ENCODE data around the gene RUSF1.
"Not testable (repeated sequence)": the region's sequence is repeated elsewhere in the genome, so short reads cannot be mapped to it uniquely, and the experiment has no call there.

Gene RUSF1

DNA sequence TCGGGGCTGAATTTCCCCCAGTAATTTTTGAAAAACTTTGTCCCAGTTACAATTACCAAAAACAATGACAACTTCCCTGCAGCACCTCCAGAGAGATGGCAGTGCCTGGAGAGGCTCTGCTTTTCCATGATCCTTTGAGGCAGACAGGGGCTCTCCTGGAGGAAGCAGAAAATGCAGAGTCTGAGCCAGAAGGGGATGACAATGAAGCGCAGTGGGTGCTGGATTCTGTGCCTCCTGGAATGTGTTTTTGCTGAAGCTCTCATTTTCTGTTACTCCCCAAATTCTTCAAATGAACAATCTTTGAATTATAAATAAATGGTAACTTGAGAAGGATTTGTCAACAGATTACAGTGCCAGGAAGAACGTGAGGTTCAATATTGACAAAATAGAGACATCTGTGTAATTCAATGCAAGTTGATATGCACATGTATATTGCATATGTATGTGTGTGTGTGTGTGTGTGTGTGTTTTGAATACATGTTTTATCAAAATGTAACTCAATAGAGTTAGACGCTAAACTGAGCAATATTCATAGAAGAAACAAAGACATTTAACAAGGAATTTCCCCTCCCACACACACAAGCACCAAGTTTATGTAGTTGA, 9.7 kb upstream of the RUSF1 start:
- no peak overlapping the region for H3K4me3 ChIP-seq (ENCODE audit: low read length)
- no peaks in the 10 kb centered on the region for H3K9me3 ChIP-seq (ENCODE audit: control insufficient read depth, insufficient read depth, low read length)
- no peaks in the 10 kb centered on the region for H3K4me1 ChIP-seq (ENCODE audit: control insufficient read depth, insufficient read depth, low read length)
- no peak overlapping the region for H3K27ac ChIP-seq (ENCODE audit: low read length)
- WGBS (ENCODE audit: insufficient coverage, insufficient read length), result no CpG with 5 or more reads among the region's 4 CpGs
- no peaks in the 10 kb centered on the region for H3K27me3 ChIP-seq (ENCODE audit: control insufficient read depth, insufficient read depth, low read length)
- no peaks in the 10 kb centered on the region for H3K36me3 ChIP-seq (ENCODE audit: control insufficient read depth, insufficient read depth, low read length)
- DNase-seq (ENCODE audit: low read depth, low spot score), result no peak

DNA sequence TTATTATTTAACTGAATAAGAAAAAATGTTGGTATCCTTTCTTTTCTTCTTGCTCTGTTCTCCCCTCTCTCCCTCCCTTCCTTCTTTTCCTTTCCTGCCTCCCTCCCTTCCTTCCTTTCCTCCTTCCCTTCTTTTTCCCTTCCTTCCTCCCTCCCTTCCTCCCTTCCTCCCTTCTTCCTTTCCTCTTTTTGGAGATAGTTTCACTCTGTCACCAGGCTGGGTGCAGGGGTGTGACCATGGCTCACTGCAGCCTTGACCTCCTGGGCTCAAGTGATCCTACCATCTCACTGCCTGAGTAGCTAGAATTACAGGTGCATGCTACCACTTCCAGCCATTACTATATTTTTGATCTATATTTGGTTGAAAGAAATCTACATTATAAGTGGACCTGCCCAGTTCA, 5.7 kb upstream of the RUSF1 start:
- no peak for DNase-seq (ENCODE audit: low read depth, low spot score)
- H3K27me3 ChIP-seq (ENCODE audit: control insufficient read depth, insufficient read depth, low read length), result no peaks in the 10 kb centered on the region
- no peak overlapping the region for H3K27ac ChIP-seq (ENCODE audit: low read length)
- H3K4me3 ChIP-seq (ENCODE audit: low read length), result no peak overlapping the region
- no peaks in the 10 kb centered on the region for H3K9me3 ChIP-seq (ENCODE audit: control insufficient read depth, insufficient read depth, low read length)
- H3K4me1 ChIP-seq (ENCODE audit: control insufficient read depth, insufficient read depth, low read length), result no peaks in the 10 kb centered on the region
- H3K36me3 ChIP-seq (ENCODE audit: control insufficient read depth, insufficient read depth, low read length), result no peaks in the 10 kb centered on the region

DNA sequence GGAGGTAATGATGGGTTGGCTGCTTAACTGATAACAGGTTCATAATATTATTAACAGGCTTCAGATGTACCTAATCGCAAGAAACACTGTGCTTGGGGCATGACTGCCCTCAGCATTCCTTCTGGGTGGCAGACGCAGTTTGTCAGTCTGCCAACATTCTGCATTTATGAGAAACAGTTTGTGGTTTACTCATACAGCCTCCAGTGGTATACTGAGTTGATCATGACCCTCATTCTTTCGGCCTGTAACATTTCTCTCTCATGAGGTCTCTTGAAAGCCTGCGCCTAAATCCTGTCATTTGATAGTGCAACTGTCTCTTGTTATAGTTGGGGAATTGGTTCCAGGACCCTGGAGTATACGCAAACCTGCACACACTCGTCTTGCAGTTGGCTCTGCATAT, 4.9 kb upstream of the RUSF1 start:
- no CpG with 5 or more reads among the region's 6 CpGs for WGBS (ENCODE audit: insufficient coverage, insufficient read length)
- no peak overlapping the region for H3K27ac ChIP-seq (ENCODE audit: low read length)
- H3K9me3 ChIP-seq (ENCODE audit: control insufficient read depth, insufficient read depth, low read length), result no peaks in the 10 kb centered on the region
- H3K36me3 ChIP-seq (ENCODE audit: control insufficient read depth, insufficient read depth, low read length), result no peaks in the 10 kb centered on the region
- H3K4me3 ChIP-seq (ENCODE audit: low read length), result no peak overlapping the region
- no peaks in the 10 kb centered on the region for H3K27me3 ChIP-seq (ENCODE audit: control insufficient read depth, insufficient read depth, low read length)
- no peaks in the 10 kb centered on the region for H3K4me1 ChIP-seq (ENCODE audit: control insufficient read depth, insufficient read depth, low read length)
- no peak for DNase-seq (ENCODE audit: low read depth, low spot score)

DNA sequence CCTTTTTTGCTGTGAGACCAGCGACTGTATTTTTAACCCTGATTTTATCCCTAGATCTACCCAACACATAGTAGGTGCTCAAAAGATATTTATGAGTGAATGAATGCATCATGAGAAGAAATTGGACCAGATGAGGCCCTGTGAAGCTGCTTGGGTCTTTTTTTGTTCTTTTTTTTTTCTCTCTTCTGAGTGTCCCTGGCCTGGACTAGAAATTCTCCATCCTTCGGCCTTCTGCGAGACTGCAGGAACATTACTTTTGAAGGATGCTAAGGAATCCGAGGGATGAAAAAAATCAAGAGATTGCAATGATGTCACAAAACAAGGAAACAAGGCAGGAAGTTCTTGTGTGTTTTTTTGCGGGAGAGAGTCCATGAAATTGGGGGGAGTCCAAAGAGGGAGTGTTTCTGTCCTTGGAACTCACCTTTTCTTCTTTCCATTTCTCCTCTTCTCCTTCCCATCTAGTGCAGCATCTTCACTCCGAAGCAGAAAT, 560 bp upstream of the RUSF1 start:
- Histone ChIP-seq H3K4me1 (ENCODE audit: control insufficient read depth, insufficient read depth, low read length) (no peaks in the 10 kb centered on the region), H3K4me3 (ENCODE audit: low read length) (peak overlapping the region; percentile 76; the same call in 1 of the 2 replicates), H3K9me3 (ENCODE audit: control insufficient read depth, insufficient read depth, low read length) (no peaks in the 10 kb centered on the region), H3K27ac (ENCODE audit: low read length) (no peak overlapping the region), H3K36me3 (ENCODE audit: control insufficient read depth, insufficient read depth, low read length) (no peaks in the 10 kb centered on the region), H3K27me3 (ENCODE audit: control insufficient read depth, insufficient read depth, low read length) (no peaks in the 10 kb centered on the region)
- no CpG with 5 or more reads among the region's 6 CpGs for WGBS (ENCODE audit: insufficient coverage, insufficient read length)
- no peak for DNase-seq (ENCODE audit: low read depth, low spot score)

DNA sequence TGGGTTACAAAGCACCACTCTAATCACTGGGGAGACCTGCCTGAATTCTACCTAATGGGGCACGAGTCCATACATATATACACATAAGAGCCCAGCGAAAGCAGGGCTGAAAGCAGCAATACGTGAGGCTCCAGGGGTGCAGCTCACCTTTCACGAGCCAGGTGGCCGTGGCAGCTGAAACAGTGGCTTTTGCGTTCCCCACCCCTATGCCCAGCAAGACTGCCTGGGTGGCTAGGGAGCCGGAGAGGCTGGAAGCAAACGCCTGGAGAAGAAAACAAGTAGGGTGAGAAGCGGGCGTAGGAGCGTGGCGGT, 618 bp downstream of the RUSF1 start:
- Histone ChIP-seq H3K4me3 (ENCODE audit: low read length) (peak overlapping the region; percentile 76), H3K36me3 (ENCODE audit: control insufficient read depth, insufficient read depth, low read length) (no peaks in the 10 kb centered on the region), H3K9me3 (ENCODE audit: control insufficient read depth, insufficient read depth, low read length) (no peaks in the 10 kb centered on the region), H3K27ac (ENCODE audit: low read length) (no peak overlapping the region), H3K27me3 (ENCODE audit: control insufficient read depth, insufficient read depth, low read length) (no peaks in the 10 kb centered on the region), H3K4me1 (ENCODE audit: control insufficient read depth, insufficient read depth, low read length) (no peaks in the 10 kb centered on the region)
- no peak for DNase-seq (ENCODE audit: low read depth, low spot score)
- WGBS (ENCODE audit: insufficient coverage, insufficient read length), result no CpG with 5 or more reads among the region's 12 CpGs

DNA sequence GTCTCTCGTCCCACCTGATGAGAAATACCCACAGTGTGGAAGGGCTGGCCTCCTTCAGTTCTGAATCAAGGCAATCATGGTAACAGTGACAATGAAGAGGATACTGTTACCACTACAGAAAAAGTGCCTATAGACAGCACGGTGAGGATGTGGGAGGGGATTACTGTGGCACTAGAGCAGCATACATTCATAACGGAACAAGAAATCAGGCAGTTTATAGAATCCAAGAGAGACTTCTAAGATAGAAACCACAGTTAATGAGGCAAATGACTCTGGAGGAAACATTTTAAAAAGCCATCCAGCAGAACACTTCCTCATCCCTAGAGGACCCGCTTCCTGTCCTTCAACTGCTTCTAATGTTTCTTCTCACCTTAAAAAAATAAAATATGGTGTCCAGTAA, 2.7 kb downstream of the RUSF1 start:
- Histone ChIP-seq H3K9me3 (ENCODE audit: control insufficient read depth, insufficient read depth, low read length) (no peaks in the 10 kb centered on the region), H3K27me3 (ENCODE audit: control insufficient read depth, insufficient read depth, low read length) (no peaks in the 10 kb centered on the region), H3K27ac (ENCODE audit: low read length) (no peak overlapping the region), H3K4me1 (ENCODE audit: control insufficient read depth, insufficient read depth, low read length) (peaks cover 4% of the 10 kb centered on the region), H3K4me3 (ENCODE audit: low read length) (no peak overlapping the region), H3K36me3 (ENCODE audit: control insufficient read depth, insufficient read depth, low read length) (no peaks in the 10 kb centered on the region)
- WGBS (ENCODE audit: insufficient coverage, insufficient read length), result no CpG with 5 or more reads among the region's 4 CpGs
- DNase-seq (ENCODE audit: low read depth, low spot score), result no peak

DNA sequence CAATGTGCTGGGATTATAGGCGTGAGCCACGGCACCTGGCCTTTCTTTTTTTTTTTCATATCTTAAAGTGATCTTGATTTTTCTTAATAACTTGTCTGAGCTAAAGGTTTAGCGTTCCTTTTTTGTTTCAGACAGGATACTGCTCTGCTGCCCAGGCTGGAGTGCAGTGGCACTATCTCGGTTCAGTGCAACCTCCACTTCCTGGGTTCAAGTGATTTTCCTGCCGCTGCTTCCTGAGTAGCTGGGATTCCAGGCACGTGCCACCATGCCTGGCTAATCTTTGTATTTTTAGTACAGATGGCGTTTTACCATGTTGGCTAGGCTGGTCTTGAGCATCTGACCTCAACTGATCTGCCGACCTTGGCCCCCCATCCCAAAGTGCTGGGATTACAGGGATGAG, 4.0 kb downstream of the RUSF1 start:
- DNase-seq (ENCODE audit: low read depth, low spot score), result no peak
- Histone ChIP-seq H3K4me1 (ENCODE audit: control insufficient read depth, insufficient read depth, low read length) (peaks cover 4% of the 10 kb centered on the region), H3K9me3 (ENCODE audit: control insufficient read depth, insufficient read depth, low read length) (no peaks in the 10 kb centered on the region), H3K27me3 (ENCODE audit: control insufficient read depth, insufficient read depth, low read length) (no peaks in the 10 kb centered on the region), H3K4me3 (ENCODE audit: low read length) (no peak overlapping the region), H3K27ac (ENCODE audit: low read length) (no peak overlapping the region), H3K36me3 (ENCODE audit: control insufficient read depth, insufficient read depth, low read length) (no peaks in the 10 kb centered on the region)
- no CpG with 5 or more reads among the region's 8 CpGs for WGBS (ENCODE audit: insufficient coverage, insufficient read length)

DNA sequence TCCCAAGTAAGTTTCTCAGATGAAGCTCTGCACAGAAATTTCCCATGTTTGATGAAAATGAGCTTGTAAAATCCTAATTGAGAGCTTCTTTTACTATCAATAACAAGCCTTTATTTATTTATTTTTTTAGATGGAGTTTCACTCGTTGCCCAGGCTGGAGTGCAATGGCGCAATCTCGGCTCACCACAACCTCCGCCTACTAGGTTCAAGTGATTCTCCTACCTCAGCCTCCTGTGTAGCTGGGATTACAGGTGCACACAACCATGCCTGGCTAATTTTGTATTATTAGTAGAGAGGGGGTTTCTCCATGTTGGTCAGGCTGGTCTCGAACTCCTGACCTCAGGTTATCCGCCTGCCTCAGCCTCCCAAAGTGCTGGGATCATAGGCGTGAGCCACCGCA, 4.6 kb downstream of the RUSF1 start:
- not testable (repeated sequence) for H3K4me3 ChIP-seq (ENCODE audit: low read length); H3K9me3 ChIP-seq (ENCODE audit: control insufficient read depth, insufficient read depth, low read length); H3K36me3 ChIP-seq (ENCODE audit: control insufficient read depth, insufficient read depth, low read length); H3K4me1 ChIP-seq (ENCODE audit: control insufficient read depth, insufficient read depth, low read length); H3K27me3 ChIP-seq (ENCODE audit: control insufficient read depth, insufficient read depth, low read length); H3K27ac ChIP-seq (ENCODE audit: low read length); DNase-seq (ENCODE audit: low read depth, low spot score)
- WGBS (ENCODE audit: insufficient coverage, insufficient read length), result no CpG with 5 or more reads among the region's 8 CpGs

DNA sequence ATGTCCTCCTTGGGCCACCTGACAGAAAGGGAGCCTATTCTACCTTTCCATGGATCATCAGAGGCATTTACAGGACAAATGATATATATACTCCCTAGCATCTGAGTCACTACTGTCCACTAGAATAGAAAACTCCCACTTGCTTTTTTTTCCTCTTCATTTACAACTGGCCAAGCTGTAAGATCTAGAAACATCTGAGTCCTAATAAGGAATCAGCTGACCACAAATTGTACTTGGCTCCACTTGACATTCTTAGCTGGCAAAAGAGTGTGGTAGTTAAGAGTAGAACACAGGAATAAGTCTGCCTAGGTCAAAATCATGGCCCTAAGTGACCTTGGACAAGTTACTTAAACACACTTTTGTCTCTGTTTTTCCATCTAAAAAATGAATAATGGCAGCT, 5.2 kb downstream of the RUSF1 start:
- H3K4me3 ChIP-seq (ENCODE audit: low read length), result no peak overlapping the region
- H3K36me3 ChIP-seq (ENCODE audit: control insufficient read depth, insufficient read depth, low read length), result no peaks in the 10 kb centered on the region
- H3K9me3 ChIP-seq (ENCODE audit: control insufficient read depth, insufficient read depth, low read length), result no peaks in the 10 kb centered on the region
- H3K27me3 ChIP-seq (ENCODE audit: control insufficient read depth, insufficient read depth, low read length), result no peaks in the 10 kb centered on the region
- DNase-seq (ENCODE audit: low read depth, low spot score), result no peak
- peaks cover 4% of the 10 kb centered on the region for H3K4me1 ChIP-seq (ENCODE audit: control insufficient read depth, insufficient read depth, low read length)
- no peak overlapping the region for H3K27ac ChIP-seq (ENCODE audit: low read length)

DNA sequence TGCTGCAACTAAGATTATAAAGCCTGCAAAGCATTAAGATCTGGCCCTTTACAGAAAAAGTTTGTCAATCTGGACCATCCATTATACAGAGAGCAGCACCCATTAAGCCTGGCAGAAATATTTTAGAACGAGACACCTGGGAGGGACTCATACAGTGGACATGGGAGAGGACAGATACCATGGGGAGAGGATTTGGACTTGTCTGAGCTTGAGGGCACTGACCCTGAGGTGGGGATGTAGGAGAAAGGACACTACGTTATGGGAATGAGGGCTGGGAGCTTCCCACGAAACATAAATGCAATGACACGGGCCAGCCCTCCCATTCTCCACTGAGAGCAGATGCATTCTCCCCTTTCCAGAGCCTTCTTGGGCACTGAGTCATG, 6.2 kb downstream of the RUSF1 start:
- peaks cover 4% of the 10 kb centered on the region for H3K4me1 ChIP-seq (ENCODE audit: control insufficient read depth, insufficient read depth, low read length)
- H3K4me3 ChIP-seq (ENCODE audit: low read length), result no peak overlapping the region
- no peaks in the 10 kb centered on the region for H3K27me3 ChIP-seq (ENCODE audit: control insufficient read depth, insufficient read depth, low read length)
- DNase-seq (ENCODE audit: low read depth, low spot score), result no peak
- no CpG with 5 or more reads among the region's 4 CpGs for WGBS (ENCODE audit: insufficient coverage, insufficient read length)
- 0 out of 2 replicates have a peak, but pooled peaks cover under 1% of the 10 kb centered on the region for H3K36me3 ChIP-seq (ENCODE audit: control insufficient read depth, insufficient read depth, low read length)
- no peak overlapping the region for H3K27ac ChIP-seq (ENCODE audit: low read length)
- H3K9me3 ChIP-seq (ENCODE audit: control insufficient read depth, insufficient read depth, low read length), result no peaks in the 10 kb centered on the region

DNA sequence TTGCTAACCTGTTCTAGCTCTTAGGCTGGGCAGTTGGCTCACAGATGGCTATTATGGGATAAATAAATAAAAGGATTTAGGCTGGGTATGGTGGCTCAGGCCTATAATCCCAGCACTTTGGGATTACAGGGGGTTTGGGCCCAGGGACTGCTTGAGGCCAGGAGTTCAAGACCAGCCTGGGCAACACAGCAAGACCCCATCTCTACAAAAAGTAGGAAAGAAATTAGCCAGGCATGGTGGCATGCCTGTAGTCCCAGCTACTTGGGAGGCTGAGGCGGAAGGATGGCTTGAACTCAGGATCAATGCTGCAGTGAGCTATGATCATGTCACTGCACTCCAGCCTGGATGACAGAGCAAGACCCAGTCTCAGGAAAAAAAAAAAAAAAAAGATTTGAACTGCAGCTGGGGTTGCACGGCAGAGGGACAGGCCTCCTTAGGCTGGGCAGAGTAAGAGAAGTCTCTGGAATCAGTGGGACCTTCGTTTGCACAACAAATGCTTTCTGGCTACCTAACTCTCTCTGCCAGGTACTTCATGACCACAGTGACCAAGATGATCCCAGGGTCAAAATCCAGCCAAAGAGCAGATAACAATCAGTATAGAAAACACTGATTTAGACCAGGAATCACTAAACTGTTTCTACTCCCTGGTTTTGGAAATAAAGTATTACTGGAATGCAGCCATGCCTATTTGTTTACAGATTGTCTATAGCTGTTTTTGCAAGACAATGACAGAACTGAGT, 6.8 kb downstream of the RUSF1 start:
- no peak overlapping the region for H3K27ac ChIP-seq (ENCODE audit: low read length)
- no peak overlapping the region for H3K4me3 ChIP-seq (ENCODE audit: low read length)
- no peaks in the 10 kb centered on the region for H3K9me3 ChIP-seq (ENCODE audit: control insufficient read depth, insufficient read depth, low read length)
- DNase-seq (ENCODE audit: low read depth, low spot score), result no peak
- H3K4me1 ChIP-seq (ENCODE audit: control insufficient read depth, insufficient read depth, low read length), result peaks cover 4% of the 10 kb centered on the region
- WGBS (ENCODE audit: insufficient coverage, insufficient read length), result no CpG with 5 or more reads among the region's 3 CpGs
- H3K27me3 ChIP-seq (ENCODE audit: control insufficient read depth, insufficient read depth, low read length), result no peaks in the 10 kb centered on the region
- 0 out of 2 replicates have a peak, but pooled peaks cover 6% of the 10 kb centered on the region for H3K36me3 ChIP-seq (ENCODE audit: control insufficient read depth, insufficient read depth, low read length)

Data from iPS DF 6.9 (cell line).